Measurements from ENCODE around the gene MKNK1.

Gene MKNK1

GRCh38 chr1:46529031-46529630, 74.9 kb downstream of the MKNK1 start:
- no peak overlapping the region for H3K4me2 ChIP-seq
- H2AFZ ChIP-seq (ENCODE audit: low read depth) = no peak overlapping the region
- H3K9ac ChIP-seq = no peak overlapping the region
- peaks cover 14% of the 10 kb centered on the region for H3K27me3 ChIP-seq (ENCODE audit: insufficient read depth, low read depth)
- H3K79me2 ChIP-seq (ENCODE audit: insufficient read depth, low read depth) = no peaks in the 10 kb centered on the region
- H3K27ac ChIP-seq = no peak overlapping the region
- no peak for TF ChIP-seq CTCF (conservative IDR thresholded peaks at IDR 0.05; ENCODE audit: low read depth, low read length)
- H3K4me3 ChIP-seq (IDR thresholded peaks at IDR 0.05; ENCODE audit: insufficient read depth, low read depth, low read length) = no peak overlapping the region
- no peaks in the 10 kb centered on the region for H3K4me1 ChIP-seq (ENCODE audit: low read depth, poor library complexity, severe bottlenecking)
- no peaks in the 10 kb centered on the region for H4K20me1 ChIP-seq (ENCODE audit: insufficient read depth)
- no peaks in the 10 kb centered on the region for H3K36me3 ChIP-seq (ENCODE audit: insufficient read depth)

- H3K36me3 ChIP-seq (ENCODE audit: insufficient read depth) = no peaks in the 10 kb centered on the region
- H2AFZ ChIP-seq (ENCODE audit: low read depth) = no peak overlapping the region
- 0 out of 2 replicates have a peak, but pooled peaks have one; percentile 20 for TF ChIP-seq CTCF (conservative IDR thresholded peaks at IDR 0.05; ENCODE audit: low read depth, low read length)
- no peak overlapping the region for H3K9ac ChIP-seq
- no peaks in the 10 kb centered on the region for H4K20me1 ChIP-seq (ENCODE audit: insufficient read depth)
- no peak overlapping the region for H3K4me2 ChIP-seq
- no peak overlapping the region for H3K4me3 ChIP-seq (IDR thresholded peaks at IDR 0.05; ENCODE audit: insufficient read depth, low read depth, low read length)
- H3K27ac ChIP-seq = no peak overlapping the region
- no peaks in the 10 kb centered on the region for H3K4me1 ChIP-seq (ENCODE audit: low read depth, poor library complexity, severe bottlenecking)
- peaks cover 7% of the 10 kb centered on the region; the same call in 1 of the 2 replicates for H3K27me3 ChIP-seq (ENCODE audit: insufficient read depth, low read depth)
- no peaks in the 10 kb centered on the region for H3K79me2 ChIP-seq (ENCODE audit: insufficient read depth, low read depth)
Observed at GRCh38 chr1:46528297-46528955, 75.6 kb downstream of the MKNK1 start.

DNA sequence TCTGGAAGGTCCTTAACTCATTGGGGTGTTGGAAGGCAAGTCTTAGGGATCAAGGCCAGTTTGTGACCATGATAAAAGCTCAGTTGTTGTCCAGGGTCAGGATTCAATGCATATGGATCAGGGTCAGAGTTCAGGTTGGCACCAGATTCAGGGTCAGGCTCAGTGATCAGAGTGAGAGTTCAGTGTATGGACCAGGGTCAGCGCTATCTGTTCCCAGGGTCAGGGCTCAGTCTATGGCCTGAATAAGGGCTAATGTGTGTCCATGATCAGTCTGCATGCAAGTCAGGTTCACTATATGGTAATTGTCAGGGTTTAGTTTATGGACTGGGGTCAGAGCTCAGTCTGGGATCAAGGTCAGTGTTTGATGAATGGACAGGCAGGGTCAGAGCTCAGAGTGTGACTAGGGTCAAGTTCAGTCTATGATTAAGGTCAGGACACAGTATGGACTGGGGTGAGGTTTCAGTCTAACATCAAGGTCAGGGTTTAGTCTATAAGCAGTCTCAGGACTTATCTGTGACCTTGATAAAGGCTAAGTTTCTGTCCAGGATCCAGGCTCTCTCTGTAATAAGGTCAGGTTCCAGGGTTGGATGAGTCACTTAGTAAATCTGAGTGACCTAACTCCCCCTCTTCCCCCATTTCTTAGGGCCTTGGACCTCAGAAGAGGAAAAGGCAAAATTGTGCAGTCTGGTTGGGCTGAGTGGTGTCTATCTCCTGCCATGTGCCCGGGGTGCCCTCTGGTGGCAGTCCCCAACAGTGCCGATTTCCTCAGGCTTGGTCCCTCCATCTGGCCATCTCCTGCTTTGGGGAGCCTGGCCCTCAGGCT, 76.4 kb downstream of the MKNK1 start:
- H4K20me1 ChIP-seq (ENCODE audit: insufficient read depth) = no peaks in the 10 kb centered on the region
- H3K9ac ChIP-seq = no peak overlapping the region
- no peaks in the 10 kb centered on the region for H3K79me2 ChIP-seq (ENCODE audit: insufficient read depth, low read depth)
- H3K27ac ChIP-seq = no peak overlapping the region
- no peak overlapping the region for H3K4me2 ChIP-seq
- H3K27me3 ChIP-seq (ENCODE audit: insufficient read depth, low read depth) = peaks cover 7% of the 10 kb centered on the region; the same call in 1 of the 2 replicates
- no peak overlapping the region for H3K4me3 ChIP-seq (IDR thresholded peaks at IDR 0.05; ENCODE audit: insufficient read depth, low read depth, low read length)
- TF ChIP-seq CTCF (conservative IDR thresholded peaks at IDR 0.05; ENCODE audit: low read depth, low read length) = peak; percentile 87
- H3K36me3 ChIP-seq (ENCODE audit: insufficient read depth) = no peaks in the 10 kb centered on the region
- no peak overlapping the region for H2AFZ ChIP-seq (ENCODE audit: low read depth)
- no peaks in the 10 kb centered on the region for H3K4me1 ChIP-seq (ENCODE audit: low read depth, poor library complexity, severe bottlenecking)

- H4K20me1 ChIP-seq (ENCODE audit: insufficient read depth) = no peaks in the 10 kb centered on the region
- H3K79me2 ChIP-seq (ENCODE audit: insufficient read depth, low read depth) = no peaks in the 10 kb centered on the region
- H3K27ac ChIP-seq = no peak overlapping the region
- H3K27me3 ChIP-seq (ENCODE audit: insufficient read depth, low read depth) = peaks cover 2% of the 10 kb centered on the region; the same call in 1 of the 2 replicates
- H3K9ac ChIP-seq = no peak overlapping the region
- no peak overlapping the region for H2AFZ ChIP-seq (ENCODE audit: low read depth)
- H3K4me3 ChIP-seq (IDR thresholded peaks at IDR 0.05; ENCODE audit: insufficient read depth, low read depth, low read length) = no peak overlapping the region
- no peak overlapping the region for H3K4me2 ChIP-seq
- H3K4me1 ChIP-seq (ENCODE audit: low read depth, poor library complexity, severe bottlenecking) = no peaks in the 10 kb centered on the region
- H3K36me3 ChIP-seq (ENCODE audit: insufficient read depth) = no peaks in the 10 kb centered on the region
- no peak for TF ChIP-seq CTCF (conservative IDR thresholded peaks at IDR 0.05; ENCODE audit: low read depth, low read length)
Observed at GRCh38 chr1:46526691-46527291, 77.3 kb downstream of the MKNK1 start.

Measured in KMS-11 (cell line).